Psoas muscle (tissue), 8 donors: ENCODE results near the gene TRIM31. TPM values are rescaled to one million over a fixed set of nuclear protein-coding genes. Genes with fewer than 3 reads are reported as not detected.

Experiments
- ATAC-seq, 4 donors: fragments of 200-7000 bp; cut with Tn5 transposase; one replicate each; pipeline ENCODE4 v1.9.1; 2020; ENCODE audit warnings: moderate library complexity in 3 of 4, mild to moderate bottlenecking in 2 of 4
- DNase-seq, 2 donors: peaks; one replicate each; pipeline ENCODE4 v3.0.0-alpha.2; 2020
- H3K27ac ChIP-seq: fragments of 200-600 bp; one replicate; pipeline ENCODE4 v1.8.0; 2022
- H3K27me3 ChIP-seq, 3 donors: fragments of 200-600 bp in 1 of 3; one replicate each; pipeline versions ENCODE4 v1.6.1 to v1.8.0; 2013 to 2022; ENCODE audit warnings: low read length in 2 of 3, mild to moderate bottlenecking in 2 of 3, moderate library complexity in 1 of 3; ENCODE audit not compliant: insufficient read depth in 3 of 3
- H3K36me3 ChIP-seq, 2 donors: fragments of 200-600 bp in 1 of 2; one replicate each; pipeline versions ENCODE4 v1.6.1 to v1.8.0; 2013 to 2022; ENCODE audit warnings: low read depth in 1 of 2, mild to moderate bottlenecking in 1 of 2, moderate library complexity in 1 of 2; ENCODE audit not compliant: insufficient read depth in 1 of 2
- H3K4me1 ChIP-seq: fragments of 200-600 bp; one replicate; pipeline ENCODE4 v1.8.0; 2022
- H3K4me3 ChIP-seq: fragments of 200-600 bp; one replicate; pipeline ENCODE4 v1.8.0; 2022; ENCODE audit warnings: mild to moderate bottlenecking
- H3K9me3 ChIP-seq: fragments of 200-600 bp; one replicate; pipeline ENCODE4 v1.8.0; 2022
- WGBS, 3 donors: extraction: QIAGEN DNeasy Blood & Tissue Kit; methylation state at CpG; one replicate each; pipeline versions ENCODE4 v1.1.6 to v1.1.7; 2013; 5-methylcytosine and 5-hydroxymethylcytosine counted together
- intact Hi-C, 2 donors: fragments of 100-400 bp; cut with DNase I; formaldehyde crosslinking; loops; one replicate each; pipeline versions ENCODE4 v1.11.0 to v1.14.2; 2022
- polyA plus RNA-seq, 3 donors: library from polyadenylated mRNA; stranded (reverse); fragments of 200-250 nt; gene quantifications; one replicate each; pipeline ENCODE4 v1.2.3, GENCODE V29; 2013
- total RNA-seq, 4 donors: library from RNA; stranded (reverse); fragmentation: NEBNext Ultra II Directional in 2 of 4; extraction: Animal tissue kit (Norgen Biotek cat#: 25700) in 2 of 4; gene quantifications; one replicate each; pipeline versions ENCODE4 v1.2.1 to v1.2.4, GENCODE V29; 2021 to 2023
- TF ChIP-seq, protein P1 (sequence below): fragments of 200-600 bp; IDR thresholded peaks from one replicate; pipeline ENCODE4 v1.8.0; 2022; ENCODE audit warnings: antibody characterized with exemption
- donor health status: healthy with polysubstance abuse.
- donor health status: DM: no; HTN: no; CAD: no; lungs with moderate emphysema.
- donor health status: Bipolar disorder and iron deficiency.
- donor health status: healthy.
- donor health status: DM: yes; HTN: yes; CAD: no.
- donor health status: DM: no; HTN: no; CAD: no.
- donor health status: DM: no; HTN: no; CAD: no.
- donor health status: DM: yes; HTN: yes; CAD: no.

TRIM31 gene
- total and polyA plus RNA-seq, 7 donors, result 0.01 to 0.15 TPM; not detected in 5

DNA sequence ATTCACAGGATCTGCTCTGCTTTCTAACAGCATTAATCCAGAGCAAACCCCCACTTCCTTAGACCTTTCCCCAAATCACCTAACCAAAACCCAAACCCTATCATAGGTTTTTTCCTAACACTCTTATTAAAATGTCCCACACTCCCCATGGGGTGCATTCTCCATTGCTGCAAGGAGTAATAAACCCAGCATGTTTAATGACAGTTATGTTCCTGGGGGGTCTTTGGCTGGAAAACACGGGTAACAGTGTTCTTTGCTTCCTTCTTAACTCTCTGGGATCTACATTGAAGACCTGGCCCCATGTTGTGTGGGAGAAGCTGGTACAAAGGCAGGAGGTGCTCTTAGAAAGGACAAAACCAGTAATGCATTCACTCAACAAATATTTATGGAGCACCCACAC, 16.1 kb downstream of the TRIM31 start:
- DNase-seq (no peak), ATAC-seq (no peak)
- WGBS, 3 donors, result 40 to 52% (median 52%) methylated on average over 1 of the region's 1 CpG
- no peaks in the 10 kb centered on the region for H3K9me3 ChIP-seq
- peaks cover 16% of the 10 kb centered on the region for H3K4me1 ChIP-seq
- TF ChIP-seq, protein P1, sequence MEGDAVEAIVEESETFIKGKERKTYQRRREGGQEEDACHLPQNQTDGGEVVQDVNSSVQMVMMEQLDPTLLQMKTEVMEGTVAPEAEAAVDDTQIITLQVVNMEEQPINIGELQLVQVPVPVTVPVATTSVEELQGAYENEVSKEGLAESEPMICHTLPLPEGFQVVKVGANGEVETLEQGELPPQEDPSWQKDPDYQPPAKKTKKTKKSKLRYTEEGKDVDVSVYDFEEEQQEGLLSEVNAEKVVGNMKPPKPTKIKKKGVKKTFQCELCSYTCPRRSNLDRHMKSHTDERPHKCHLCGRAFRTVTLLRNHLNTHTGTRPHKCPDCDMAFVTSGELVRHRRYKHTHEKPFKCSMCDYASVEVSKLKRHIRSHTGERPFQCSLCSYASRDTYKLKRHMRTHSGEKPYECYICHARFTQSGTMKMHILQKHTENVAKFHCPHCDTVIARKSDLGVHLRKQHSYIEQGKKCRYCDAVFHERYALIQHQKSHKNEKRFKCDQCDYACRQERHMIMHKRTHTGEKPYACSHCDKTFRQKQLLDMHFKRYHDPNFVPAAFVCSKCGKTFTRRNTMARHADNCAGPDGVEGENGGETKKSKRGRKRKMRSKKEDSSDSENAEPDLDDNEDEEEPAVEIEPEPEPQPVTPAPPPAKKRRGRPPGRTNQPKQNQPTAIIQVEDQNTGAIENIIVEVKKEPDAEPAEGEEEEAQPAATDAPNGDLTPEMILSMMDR, result no peak
- H3K4me3 ChIP-seq, result no peak overlapping the region
- H3K27ac ChIP-seq, result no peak overlapping the region
- H3K36me3 ChIP-seq, result no peaks in the 10 kb centered on the region
- H3K27me3 ChIP-seq, result peaks cover 0 to 83% (median 17%) of the 10 kb centered on the region in 3 donors
- intact Hi-C loops, result no loop called here

DNA sequence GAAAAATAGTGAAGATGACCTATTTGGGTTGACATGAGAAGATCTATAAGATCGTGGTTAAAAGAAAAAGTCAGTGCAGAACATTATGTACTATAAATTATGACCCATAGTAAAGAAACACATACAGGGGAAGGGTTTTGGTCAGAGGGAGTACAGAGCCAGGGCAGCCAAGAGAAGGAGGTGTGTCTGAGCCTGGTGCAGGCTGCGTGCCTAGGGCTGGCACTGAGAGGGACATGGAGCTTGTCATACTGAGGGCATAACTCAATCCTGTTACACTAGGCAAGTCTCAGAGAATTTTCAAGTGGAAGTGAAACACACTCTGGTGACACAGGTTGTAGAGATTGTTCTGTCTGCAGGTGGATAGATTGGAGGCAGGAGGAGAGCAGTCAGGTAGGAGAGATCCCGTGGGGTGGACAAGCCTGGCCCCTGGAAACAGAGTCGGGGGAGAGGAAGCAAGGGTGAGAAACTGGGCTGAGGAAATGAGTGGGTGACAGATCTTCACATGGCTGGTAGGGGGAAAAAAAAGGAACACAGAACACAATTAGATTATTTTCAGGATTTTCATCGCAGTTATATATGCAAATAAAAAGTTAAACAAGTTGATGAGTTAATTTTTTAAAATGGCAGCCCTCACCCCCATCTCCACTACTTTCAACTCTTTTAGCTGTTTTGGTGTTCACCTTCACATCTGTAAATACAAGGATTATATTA, 18.8 kb downstream of the TRIM31 start:
- Histone ChIP-seq H3K27me3 (peaks cover 0 to 68% (median 9%) of the 10 kb centered on the region in 3 donors), H3K9me3 (no peaks in the 10 kb centered on the region), H3K4me1 (no peaks in the 10 kb centered on the region), H3K27ac (no peak overlapping the region), H3K4me3 (no peak overlapping the region), H3K36me3 (no peaks in the 10 kb centered on the region)
- TF ChIP-seq, protein P1, result no peak
- intact Hi-C loops, result no loop called here
- ATAC-seq (no peak), DNase-seq (no peak)
- 66 to 76% (median 75%) methylated on average over 5 of the region's 5 CpGs for WGBS, 3 donors

DNA sequence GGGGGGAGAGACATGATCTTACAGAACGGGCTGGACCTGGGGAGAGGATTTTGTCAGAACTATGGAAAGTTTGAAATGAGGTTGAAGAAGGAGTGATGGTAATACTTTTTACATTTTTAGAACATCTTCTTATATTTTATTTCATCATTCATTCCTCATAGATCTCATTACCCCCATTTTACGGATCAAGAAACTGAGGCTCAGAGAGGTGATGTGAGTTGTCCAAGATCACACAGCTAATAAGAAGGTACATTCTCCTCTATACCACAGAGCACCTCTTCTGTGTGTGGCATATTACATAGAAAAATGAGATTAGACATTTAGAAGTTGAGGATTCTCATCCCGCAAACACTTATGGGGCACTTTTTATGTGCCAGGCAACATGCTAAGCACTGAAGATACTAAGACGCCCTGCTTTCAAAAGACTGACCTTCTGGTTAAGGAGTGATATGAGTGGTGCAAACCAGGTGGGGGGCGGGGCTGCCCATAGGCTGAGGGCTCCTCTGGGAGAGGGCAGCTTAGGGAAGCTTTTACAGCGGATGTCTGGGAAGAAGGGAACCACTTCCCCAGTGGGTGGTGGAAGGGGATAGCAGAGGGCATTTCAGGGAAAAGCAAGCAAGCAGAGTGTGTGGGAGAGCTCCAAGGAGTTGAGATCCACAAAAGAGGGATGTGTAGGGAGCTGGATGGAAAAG, 19.9 kb downstream of the TRIM31 start:
- DNase-seq, result no peak
- TF ChIP-seq, protein P1, result no peak
- Histone ChIP-seq H3K27ac (no peak overlapping the region), H3K36me3 (no peaks in the 10 kb centered on the region), H3K4me3 (no peak overlapping the region), H3K27me3 (peaks cover 0 to 60% (median 7%) of the 10 kb centered on the region in 3 donors), H3K9me3 (no peaks in the 10 kb centered on the region), H3K4me1 (no peaks in the 10 kb centered on the region)
- intact Hi-C loops, result no loop called here
- ATAC-seq, result no peak
- WGBS, 3 donors, result 60 to 65% (median 62%) methylated on average over 6 of the region's 6 CpGs

DNA sequence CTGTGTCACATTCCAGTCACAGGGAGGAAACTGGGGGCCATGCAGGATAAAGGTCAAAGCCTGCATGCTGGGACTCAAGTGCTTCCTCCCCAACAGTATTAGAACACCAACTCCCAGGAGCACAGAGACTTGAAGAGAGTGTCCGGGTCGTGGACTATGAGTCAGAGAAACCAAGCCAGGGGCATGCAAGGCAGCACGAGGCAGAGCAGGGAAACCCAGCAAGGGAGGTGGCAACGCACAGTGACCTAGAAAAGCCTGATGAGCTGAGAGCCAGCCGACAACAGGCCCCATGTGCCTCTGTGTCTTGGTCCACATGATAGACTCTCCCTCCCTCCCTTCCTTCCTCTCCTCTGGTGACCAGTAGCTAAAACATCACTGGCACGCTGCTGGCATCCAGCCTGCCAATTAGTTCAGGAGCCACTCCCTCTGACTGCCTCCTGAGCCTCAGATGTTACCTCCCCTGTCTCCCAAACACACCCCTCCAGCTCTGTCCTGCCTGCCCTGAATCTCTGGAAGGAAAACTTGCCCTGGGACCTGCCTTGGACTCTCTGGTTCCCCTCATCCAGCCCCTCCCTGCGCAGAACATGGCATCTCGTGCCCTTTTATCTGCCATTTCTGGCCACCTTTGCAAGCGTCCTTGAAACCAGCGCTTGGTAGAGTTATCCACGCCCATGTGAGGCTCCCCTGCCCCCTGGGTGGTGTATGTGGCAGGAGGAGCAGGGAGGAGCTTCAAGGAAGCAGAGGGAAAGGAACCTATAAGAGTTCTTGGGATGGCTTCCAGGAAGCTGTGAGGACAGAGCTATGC, 21.1 kb downstream of the TRIM31 start:
- intact Hi-C loops, result no loop called here

More for the DNA sequence above, 21.1 kb downstream of the TRIM31 start:
- WGBS, 3 donors, result 27 to 30% (median 30%) methylated on average over 11 of the region's 11 CpGs
- TF ChIP-seq, protein P1, result no peak
- Histone ChIP-seq H3K4me1 (no peaks in the 10 kb centered on the region), H3K9me3 (no peaks in the 10 kb centered on the region), H3K27ac (no peak overlapping the region), H3K4me3 (no peak overlapping the region), H3K27me3 (peaks cover 3 to 58% (median 5%) of the 10 kb centered on the region in 3 donors), H3K36me3 (no peaks in the 10 kb centered on the region)
- ATAC-seq, result peak in 1 of 4 donors; percentile 34
- DNase-seq, result peak in 1 of 2 donors; percentile 33
